ENCODE measurements around the gene RB1.
"Not testable (repeated sequence)": the region's sequence is repeated elsewhere in the genome, so short reads cannot be mapped to it uniquely, and the experiment has no call there.

RB1 gene

DNA sequence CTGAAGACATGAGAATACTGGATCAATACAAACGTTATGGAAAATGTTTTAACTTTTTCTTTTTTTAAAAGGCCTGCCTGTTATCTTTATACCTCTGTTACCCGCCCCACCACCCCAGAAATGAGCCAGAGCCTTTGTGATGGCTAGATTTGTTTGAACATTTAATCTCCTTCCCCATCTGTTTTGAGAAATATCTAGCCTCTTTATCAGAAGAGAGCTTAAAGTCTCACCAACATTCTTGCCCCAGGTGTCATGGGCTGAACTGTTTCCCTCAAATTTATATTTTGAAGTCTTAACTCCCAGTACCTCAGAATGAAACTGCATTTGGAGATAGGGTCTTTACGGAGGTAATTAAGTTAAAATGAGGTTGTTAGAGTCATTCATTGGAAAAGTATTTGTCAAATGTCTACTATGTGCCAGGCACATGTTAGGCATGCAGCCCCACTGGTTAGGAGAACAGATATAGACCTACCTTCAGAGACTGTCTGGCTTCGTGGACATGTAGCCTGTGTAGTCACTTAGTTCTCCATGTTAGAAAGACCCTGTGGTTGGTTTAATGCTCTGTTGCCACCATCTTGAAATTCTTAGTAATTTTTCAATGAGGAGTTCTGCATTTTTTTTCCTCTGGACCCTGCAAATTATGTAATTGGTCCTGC is 6.3 kb upstream of the RB1 start:
- no peak for DNase-seq (ENCODE audit: low spot score)

GRCh38 chr13:48299591-48299990 is 4.0 kb upstream of the RB1 start:
- DNase-seq (ENCODE audit: low spot score): no peak

- no peak for DNase-seq (ENCODE audit: low spot score)
Observed at GRCh38 chr13:48302871-48303358, 636 bp upstream of the RB1 start.

- DNase-seq (ENCODE audit: low spot score): peak; percentile 59
Observed at GRCh38 chr13:48304143-48304876, 759 bp downstream of the RB1 start.

DNA sequence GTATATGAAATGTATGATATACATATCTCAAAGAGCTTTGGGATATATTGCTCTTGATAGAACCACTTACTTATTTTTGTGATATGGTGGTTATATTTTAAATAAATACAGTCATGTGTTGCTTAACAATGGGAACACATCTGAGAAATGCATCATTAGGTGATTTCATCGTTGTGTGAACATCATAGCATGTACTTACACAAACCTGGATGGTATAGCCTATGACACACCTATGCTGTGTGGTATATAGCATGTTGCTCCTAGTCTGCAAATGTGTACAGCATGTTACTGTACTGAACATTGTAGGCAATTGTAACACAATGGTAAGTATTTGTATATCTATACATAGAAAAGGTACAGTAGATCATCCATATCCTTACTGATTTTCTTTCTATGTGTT is 7.7 kb downstream of the RB1 start:
- no peak for DNase-seq (ENCODE audit: low spot score)

- DNase-seq (ENCODE audit: low spot score): no peak
Observed at GRCh38 chr13:48315969-48316650, 12.6 kb downstream of the RB1 start.

DNA sequence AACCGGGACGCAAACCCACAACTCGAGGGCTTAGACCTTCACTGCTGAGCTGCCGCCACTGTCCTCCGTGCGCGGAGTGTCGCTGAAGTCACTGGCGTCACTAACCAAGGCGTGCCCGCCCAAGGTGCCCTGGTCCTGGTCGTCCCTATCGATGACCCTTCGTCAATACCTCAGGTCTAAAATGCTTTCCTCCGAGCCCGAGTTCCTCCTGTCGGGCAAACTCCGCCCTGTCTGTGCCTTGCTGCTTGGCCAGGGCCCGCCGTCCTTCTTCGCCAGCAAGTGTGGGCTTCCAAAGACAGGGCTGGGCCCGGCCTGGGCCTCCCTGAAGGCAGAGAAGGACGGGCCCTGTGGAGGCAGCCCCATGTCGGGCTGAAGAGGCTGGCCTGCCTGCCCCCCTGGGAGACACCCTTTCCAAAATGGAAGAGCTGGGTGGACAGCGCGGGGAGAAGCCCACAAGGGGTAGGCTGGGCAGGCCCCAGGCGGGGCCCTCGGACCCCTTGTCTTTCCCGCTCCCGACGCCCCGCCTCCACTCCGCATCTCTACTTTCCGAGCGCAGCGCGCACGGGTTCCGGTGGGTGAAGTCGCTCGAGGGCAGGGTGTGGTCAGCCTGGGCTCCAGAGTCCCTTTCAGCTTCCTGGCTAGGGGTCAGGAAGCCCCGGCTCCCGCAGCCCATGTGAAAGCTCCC is 13.4 kb downstream of the RB1 start:
- DNase-seq (ENCODE audit: low spot score): no peak

DNA sequence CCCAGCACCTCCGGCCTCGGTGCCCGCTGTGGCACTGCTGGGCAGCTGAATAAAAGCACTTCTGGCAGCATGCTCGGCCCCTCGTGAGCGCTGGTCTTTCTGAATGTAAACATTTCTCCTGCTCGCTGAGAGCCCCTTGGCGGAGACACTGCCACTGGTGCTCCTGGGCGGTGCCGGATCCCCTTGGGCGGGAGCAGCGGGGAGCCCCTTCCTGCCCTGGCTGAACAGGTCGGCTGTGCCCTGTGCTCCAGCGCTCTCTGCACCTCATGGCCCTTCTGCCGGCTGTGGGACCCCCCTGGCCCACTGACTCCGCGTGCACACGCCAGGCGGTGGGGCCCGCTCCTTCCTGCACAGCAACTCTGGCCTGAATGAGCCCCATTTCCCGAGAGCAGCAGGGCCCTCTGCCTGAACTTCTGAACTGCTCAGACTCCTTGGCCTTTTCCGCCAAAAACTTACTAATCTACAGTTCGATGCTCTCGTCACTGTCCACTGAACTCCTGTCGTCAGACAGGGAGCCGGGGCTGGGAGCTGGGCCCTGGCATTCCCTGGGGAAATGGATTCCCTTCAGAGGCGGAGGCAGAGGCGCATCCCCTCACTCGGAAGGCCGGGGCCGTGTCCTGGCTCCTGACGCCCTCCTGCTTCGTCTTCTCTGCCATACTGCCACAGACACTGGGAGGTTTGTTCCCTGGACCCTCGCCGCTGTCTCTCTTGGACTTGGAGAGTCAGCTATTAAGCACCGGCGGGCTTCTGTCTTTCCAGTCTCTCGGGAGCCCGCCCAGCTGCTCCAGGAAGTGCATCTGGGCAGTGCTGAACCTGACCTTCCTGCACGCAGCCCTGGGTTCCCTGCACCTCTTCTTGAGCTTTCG is 14.2 kb downstream of the RB1 start:
- DNase-seq (ENCODE audit: low spot score): no peak

DNA sequence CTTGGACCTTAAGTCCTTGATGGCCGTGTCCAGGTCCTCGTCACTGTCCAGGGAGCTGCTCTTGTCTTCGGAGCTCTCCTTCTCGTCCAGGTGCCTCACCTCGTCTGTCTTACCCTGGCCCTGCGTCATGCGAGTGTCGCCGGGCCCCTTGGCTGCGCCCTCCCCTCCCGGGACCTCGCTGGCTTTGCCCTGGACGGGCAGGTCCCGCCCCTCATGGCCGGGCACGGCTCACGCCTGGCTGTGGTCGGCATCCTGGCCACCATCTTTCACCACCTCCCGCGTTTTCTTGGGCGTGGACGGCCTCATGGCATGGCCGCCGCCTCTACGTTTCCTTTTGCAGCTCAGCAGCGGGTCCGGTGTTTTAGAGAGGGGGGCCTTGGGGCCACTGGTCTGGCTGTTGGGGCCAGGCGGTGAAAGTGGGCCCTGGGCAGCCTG is 14.8 kb downstream of the RB1 start:
- DNase-seq (ENCODE audit: low spot score): no peak

DNA sequence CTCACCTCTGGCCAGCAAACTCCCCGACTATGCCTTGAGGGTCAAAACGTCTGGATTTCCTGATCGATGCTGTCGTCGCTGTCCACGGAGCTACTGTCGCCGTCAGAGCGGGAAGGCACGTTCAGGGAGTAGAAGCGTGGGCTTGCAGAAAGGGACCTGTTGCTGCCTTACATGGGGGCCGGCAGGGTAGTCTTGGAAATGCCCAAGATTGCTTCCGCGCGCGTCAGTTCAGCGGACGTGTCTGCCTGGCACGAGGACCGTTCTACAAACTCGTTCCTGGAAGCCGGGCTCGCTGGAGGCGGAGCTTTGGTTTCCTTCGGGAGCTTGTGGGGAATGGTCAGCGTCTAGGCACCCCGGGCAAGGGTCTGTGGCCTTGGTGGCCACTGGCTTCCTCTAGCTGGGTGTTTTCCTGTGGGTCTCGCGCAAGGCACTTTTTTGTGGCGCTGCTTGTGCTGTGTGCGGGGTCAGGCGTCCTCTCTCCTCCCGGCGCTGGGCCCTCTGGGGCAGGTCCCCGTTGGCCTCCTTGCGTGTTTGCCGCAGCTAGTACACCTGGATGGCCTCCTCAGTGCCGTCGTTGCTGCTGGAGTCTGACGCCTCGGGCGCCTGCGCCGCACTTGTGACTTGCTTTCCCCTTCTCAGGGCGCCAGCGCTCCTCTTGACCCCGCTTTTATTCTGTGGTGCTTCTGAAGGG is 15.4 kb downstream of the RB1 start:
- no peak for DNase-seq (ENCODE audit: low spot score)

- no peak for DNase-seq (ENCODE audit: low spot score)
Observed at GRCh38 chr13:48319531-48320398, 16.2 kb downstream of the RB1 start.

DNA sequence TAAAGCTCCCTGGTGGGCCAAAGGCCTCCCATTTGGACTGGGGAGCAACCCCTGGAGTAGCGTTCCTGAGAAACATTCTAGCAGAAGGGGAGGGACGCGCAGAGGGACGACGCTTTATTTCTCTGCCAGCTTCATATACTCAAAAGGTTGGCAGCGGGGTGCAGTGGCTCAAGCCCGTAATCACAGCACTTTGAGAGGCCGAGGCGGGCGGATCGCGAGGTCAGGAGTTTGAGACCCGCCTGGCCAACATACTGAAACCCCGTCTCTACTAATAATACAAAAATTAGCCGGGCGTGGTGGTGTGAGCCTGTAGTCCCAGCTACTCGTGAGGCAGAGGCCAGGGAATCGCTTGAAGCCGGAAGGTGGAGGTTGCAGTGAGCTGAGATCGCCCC is 16.8 kb downstream of the RB1 start:
- DNase-seq (ENCODE audit: low spot score): no peak

GRCh38 chr13:48320891-48321510 is 17.4 kb downstream of the RB1 start:
- DNase-seq (ENCODE audit: low spot score): no peak

GRCh38 chr13:48322294-48322693 is 18.7 kb downstream of the RB1 start:
- no peak for DNase-seq (ENCODE audit: low spot score)

DNA sequence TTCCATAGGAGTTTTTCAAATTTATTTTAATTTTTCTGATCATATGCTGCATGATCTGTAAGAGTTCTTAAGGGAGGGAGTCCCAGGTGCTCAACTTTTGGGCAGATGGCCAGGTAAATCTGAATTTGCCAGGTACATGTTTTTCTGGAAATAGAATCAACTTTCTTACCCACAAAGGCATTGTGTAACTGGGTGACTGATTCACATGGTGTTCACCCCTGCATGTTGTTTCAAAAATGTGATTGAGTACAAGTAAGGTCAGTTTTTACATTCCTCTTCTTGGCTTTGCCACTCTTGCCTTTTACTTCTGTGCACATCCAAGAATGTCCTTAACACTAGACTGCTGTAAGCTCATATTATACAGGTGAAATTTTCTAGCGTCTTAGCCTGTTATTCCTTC is 30.4 kb downstream of the RB1 start:
- DNase-seq (ENCODE audit: low spot score): no peak

DNA sequence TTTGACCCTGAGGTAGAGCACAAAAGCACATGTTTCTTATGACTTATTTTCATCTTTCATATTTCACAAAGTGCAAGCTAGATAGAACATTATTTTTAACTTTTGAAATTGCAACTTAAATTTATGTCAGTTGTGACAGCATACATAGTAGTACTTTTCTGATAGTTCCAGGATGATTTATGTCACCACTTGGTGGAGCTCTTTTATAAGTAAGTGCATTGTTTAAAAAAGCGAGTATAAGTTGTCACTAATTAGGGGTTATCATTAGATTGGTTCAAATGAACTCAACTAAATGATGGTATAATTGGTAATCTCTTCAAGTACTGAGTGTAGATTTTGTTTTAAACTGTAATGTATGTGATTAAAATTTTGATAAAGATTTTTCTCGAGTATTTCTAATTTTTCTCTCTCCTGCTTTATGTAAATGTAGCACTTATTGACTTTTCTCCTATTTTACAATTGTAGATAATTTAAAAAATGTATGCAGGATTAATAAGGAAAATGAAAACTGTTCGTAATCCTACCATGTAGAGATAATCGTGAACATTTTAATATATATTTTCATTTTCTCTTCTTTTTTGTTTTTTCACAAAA is 31.1 kb downstream of the RB1 start:
- DNase-seq (ENCODE audit: low spot score): peak; percentile 62

DNA sequence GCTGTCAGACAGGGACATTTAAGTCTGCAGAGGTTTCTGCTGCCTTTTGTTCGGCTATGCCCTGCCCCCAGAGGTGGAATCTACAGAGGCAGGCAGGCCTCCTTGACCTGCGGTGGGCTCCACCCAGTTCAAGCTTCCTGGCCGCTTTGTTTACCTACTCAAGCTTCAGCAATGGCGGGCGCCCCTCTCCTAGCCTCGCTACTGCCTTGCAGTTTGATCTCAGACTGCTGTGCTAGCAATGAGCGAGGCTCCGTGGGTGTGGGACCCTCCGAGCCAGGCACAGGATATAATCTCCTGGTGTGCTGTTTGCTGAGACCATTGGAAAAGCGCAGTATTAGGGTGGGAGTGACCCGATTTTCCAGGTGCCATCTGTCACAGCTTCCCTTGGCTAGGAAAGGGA is 35.6 kb downstream of the RB1 start:
- DNase-seq (ENCODE audit: low spot score): not testable (repeated sequence)

- no peak for DNase-seq (ENCODE audit: low spot score)
Observed at GRCh38 chr13:48344264-48344663, 40.7 kb downstream of the RB1 start.

DNA sequence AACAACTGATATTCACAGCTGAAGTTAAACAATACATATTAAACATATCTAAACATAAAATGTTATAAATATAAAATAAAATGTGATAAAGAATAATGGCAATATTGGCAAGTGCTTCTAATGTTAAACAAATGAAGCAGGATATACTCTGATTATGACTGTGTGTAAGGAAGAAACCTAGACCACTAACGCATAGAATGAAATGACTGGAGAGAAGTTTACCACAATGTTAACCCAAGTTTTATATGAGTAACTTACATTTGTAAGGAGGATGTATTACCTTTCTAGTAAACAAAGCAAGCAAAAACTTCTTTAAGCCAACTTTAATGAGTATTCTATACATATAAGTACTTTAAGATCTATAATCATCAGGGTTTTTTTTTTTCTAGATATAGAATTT is 43.0 kb downstream of the RB1 start:
- no peak for DNase-seq (ENCODE audit: low spot score)
